NCI-H510A (cell line): Measurements from ENCODE around the gene PSMG2.

Experiments used
- DNase-seq: peaks from one replicate; lab custom pipeline; 2025; lab: John Stamatoyannopoulos, UW

PSMG2 gene

DNA sequence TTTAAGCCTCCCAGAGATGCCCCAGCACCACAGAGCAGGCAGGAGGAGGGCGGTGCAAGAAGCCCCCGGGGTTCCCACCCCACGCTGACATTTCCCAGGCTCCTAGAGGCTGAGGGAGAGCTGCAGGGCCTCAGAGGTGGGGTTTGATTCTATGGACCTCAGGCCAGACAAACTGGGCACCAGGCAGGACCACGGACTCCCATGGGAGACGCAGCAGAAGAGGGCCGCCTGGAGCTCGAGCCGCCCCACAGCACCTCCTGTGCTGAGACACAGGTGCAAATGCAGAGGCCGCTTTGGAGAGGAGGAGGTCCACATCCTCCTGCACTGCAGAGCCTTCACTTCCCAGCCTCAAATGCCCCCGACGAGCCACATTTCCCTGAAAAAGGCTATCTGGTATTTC, 62.7 kb downstream of the PSMG2 start:
- DNase-seq = no peak

DNA sequence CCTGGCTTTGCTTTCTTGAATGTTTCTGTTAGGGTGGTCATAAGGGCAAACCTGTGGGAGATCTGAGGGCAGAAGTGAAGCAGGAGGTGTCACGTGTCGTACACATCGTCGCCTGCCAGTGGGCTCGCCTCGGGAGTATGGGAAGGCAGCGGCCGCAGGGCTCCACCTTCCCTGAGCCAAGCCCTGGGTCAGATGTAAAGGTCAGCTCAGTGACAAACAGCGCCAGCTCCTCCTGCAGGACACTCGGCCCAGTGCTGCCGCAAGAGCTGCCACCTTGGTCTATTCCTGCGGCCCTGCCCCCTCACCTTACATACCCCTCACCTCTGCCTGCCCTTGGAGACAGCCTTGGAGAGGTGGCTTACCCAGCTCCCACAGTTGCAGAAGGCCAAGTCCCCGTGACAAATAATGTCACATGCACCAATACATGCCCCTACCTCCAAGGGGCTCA, 64.2 kb downstream of the PSMG2 start:
- no peak for DNase-seq

DNA sequence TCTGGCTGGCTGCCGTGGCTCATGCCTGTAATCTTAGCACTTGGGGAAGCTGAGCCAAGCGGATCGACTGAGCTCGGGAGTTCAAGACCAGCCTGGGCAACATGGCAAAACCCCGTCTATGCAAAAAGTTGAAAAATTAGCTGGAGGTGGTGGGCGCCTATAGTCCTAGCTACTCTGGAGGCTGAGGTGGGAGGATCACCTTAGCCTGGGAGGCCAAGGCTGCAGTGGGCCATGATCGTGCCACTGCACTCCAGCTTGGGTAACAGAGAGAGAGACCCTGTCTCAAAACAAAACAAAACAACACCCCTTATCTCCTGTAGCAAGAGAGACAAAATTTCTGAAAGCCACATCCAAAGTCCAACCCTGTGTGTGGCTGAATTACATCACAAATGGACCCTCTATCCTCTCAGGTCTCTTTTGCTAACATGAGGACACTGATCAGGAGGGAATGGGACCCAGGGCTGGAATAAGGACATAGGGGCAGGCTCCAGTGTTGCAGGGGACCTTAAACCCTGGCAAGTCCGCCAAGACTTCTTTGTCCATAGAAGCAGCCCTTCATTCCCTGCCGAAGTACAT, 64.8 kb downstream of the PSMG2 start:
- no peak for DNase-seq

DNA sequence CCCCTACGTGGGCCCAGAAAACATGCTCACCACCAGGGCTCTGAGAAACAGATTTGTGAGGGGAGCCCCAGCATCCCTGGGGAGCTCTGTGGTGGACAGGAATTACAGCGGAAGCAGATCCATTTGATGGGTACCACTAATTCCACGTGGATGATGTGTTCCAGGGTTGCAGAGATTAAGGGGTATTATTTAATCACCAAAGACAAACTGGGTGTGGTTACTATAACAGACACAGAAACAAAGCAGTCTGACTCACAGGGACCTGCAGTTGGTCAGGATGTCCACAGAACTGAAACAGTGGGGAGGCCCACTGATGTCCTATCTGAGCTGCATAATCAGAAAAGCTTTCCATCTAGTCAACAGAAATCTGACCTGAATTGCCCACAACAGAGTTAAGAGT, 65.8 kb downstream of the PSMG2 start:
- DNase-seq = no peak

DNA sequence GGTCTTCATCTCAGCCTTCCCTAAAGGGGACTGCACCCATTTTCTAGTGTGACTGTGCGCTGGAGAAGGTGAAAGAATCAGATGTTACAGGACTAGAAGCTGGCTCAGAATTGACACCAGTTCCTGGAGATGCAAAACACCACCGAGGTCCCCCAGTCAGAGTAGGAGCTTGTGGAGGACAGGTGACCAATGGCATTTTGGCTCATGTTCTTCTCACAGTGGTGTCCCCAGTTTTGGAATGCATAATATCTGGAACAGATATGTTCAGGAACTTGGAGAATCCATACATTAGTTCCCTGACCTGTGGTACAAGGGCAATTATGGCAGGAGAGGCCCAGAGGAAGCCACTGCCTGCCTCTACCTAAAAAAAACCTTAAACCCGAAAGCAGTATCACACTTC, 66.3 kb downstream of the PSMG2 start:
- no peak for DNase-seq

DNA sequence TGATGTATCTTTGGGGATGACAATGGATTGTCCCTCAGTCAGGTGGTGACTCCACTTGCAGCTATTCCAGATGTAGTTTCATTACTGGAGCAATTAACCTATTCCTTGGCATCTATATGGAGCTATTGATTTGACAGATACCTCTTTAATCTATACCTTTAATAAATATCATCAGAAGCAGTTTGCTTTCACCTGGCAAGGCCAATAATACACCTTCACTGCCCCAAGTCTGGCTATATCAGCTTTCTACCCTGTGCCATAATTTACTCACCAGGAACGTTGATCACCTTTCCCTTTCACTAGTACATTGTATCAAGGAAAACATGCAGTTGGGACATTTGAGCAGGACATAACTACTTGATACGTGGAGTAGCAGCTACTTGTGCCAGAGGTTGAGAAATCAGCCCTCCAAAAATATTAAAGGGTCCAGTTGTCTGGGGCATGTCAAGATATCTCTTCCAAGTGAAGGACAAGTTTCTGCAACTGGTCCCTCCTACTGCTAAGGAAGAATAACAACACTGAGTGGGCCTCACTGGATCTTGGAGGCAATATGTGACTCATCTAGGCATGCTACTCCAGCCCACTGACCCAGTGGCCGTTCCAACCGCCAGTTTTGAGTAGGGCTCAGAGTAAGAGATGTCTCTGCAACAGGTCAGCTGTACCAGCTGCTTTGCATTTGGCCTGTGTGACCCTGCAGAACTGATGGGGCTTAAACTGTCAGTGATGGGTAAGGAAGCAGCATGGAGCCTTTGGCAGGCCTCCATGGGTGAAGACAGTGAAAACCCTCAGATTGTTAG, 67.0 kb downstream of the PSMG2 start:
- no peak for DNase-seq

DNA sequence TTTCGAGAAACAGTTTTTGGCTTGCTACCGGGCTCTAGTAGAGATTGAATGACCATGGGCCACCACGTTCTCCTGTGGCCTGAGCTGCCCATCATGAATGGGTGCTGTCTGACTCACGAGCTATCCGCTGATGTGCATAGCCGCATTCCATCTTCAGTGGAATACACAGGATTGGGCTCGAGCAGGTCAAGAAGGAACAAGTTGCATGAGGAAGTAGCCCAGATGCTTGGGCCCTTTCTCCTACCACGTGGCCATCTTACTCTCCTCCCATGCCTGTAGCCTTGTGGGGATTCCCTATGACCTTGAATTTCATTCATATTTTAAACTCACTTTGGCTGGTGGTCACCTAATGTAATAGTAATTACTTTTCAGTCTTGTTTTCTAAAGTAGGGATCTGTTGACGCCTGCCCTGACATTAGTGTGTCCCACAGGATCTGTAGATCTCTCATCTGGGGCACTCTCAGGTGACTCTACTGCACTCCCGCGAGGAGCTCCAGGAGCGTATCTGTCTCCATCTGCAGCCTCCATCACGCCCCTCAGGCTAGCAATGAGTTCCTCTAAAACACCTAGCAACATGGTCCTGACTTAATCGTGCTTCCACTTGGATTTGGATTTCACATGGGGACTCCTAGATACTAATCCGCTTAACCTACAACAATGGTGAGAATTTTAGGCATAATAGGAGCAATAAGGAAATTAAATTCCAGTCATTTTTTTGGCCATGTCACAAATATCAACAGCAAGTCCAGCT, 67.8 kb downstream of the PSMG2 start:
- DNase-seq = no peak

DNA sequence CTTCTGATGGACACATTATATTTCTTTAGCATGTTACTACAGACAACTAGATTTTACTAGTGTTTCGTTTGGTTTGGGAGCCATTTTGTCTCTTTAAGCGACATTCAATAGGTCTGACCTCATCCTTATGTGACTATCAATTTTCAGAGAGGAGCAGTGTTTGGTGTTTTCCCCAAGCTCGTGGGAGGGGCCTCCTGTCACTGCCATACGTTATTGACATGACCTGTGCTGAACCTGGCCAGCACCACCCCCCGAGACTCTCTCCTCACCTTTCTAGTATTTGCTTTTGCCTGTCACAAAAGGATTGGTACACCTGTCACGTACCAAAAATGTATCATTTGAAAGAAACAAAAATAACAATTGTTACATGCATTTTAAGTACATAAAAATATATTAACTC, 69.3 kb downstream of the PSMG2 start:
- no peak for DNase-seq

DNA sequence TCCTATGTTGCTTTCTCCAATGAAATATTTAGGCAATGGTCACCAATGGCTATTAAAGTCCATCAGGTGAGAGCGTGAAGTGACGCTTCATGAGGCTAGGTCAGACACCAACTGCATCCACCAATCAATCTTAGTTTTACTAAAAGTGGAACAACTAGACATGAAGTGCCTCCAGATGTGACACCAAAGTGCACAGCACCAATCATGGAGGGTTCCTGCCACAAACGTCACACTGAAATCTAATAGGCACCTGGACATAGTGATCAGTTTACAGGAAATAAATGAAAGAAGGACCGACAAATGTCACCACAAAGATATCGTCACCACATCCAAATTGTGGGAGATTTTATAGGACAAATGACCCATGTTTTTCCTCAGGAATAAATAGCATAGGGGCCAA, 70.5 kb downstream of the PSMG2 start:
- DNase-seq = no peak

DNA sequence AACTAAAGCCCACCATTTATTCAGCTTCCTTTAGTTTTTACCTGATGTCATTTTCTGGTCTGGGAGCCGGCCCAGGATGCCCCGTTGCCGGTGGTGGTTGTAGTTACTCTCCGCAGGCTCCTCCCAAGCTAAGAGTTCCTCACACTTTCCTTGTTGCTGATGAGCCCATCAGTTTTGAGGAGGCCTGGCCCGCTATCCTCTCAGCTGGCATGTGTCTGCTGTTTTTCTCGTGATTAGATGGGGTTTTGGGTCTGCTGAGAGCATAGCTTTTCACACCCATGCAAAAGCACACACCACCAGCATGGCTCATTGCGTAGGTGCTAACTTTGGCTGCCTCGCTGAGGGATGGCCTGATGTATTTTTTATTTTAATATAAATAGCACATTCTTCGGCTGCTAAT, 72.1 kb downstream of the PSMG2 start:
- no peak for DNase-seq
